GM19238 (cell line): ENCODE measurements around the gene STAG3.
"Not testable (repeated sequence)": the region's sequence is repeated elsewhere in the genome, so short reads cannot be mapped to it uniquely, and the experiment has no call there.

Experiments
- DNase-seq: peaks from one replicate; pipeline ENCODE4 v3.0.0; 2011; ENCODE audit warnings: low spot score; ENCODE audit not compliant: insufficient read length

The STAG3 gene

DNA sequence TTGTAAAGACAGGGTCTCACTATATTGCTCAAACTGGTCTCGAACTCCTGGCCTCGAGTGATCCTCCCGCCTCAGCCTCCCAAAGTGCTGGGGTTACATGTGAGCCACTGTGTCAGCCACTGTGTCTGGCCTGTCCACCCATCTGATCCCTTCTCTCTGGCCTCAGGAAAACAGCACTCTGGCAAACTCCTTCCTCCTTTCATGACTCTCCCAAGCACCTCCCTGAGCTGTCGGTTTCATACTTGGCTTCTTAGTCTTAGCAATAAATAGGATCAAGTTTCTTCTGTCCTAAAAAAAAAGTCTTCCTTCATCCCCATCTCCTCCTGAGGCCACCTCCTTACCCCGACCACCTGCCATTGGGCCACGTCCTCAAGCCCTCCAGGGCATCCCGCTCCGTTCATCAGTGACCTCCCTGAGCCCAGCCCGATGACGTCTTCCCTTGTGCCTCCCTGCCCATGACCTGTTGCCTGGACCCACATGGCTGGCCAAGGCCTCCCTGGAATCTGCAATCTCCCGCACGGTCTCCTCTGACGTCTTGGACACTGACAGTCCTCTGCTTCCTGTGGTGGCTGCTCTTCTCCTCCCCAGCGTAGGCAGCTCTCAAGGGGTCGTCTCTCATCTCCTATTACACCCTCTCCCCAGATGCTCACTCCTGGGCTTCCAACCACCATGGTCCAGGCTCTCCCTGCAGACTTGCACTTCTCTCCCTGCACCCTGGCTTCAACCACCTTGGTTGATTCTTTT lies 68.6 kb downstream of the STAG3 start:
- DNase-seq: not testable (repeated sequence)

DNA sequence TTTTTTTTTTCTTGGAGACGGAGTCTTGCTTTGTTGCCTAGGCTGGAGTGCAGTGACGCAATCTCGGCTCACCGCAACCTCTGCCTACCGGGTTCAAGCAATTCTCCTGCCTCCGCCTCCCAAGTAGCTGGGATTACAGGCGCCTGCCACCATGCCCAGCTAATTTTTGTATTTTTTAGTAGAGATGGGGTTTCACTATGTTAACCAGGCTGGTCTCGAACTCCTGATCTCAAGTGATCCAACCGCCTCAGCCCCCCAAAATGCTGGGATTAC lies 69.1 kb downstream of the STAG3 start:
- not testable (repeated sequence) for DNase-seq

DNA sequence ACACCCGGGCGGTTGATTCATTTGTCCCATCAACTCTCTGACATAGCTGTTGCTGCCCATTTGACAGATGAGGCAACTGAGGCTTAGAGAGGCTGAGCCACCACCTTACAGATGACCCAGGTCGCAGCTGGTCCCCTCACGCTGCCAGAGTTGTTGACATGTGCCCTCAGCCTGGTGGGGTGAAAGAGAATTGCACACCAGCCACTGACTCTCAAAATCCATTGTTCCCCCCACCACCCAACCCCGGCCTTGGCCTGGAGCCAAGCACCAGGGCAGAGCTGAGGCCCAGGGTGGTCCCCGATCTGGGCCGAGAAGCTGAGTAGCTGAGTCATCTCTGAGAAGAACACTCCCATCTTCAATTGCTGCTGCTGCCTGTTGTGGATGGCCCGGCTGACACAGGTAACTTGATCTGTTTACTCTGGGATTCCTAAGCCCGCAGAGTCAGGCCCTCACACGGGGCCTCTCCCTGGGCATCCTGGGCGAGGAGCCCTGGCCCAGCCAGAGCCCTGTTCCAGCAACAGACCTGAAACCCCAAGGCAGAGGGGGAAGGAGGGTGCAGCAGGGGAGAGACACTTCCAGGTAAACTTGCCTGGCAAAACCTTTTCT lies 69.5 kb downstream of the STAG3 start:
- no peak for DNase-seq

DNA sequence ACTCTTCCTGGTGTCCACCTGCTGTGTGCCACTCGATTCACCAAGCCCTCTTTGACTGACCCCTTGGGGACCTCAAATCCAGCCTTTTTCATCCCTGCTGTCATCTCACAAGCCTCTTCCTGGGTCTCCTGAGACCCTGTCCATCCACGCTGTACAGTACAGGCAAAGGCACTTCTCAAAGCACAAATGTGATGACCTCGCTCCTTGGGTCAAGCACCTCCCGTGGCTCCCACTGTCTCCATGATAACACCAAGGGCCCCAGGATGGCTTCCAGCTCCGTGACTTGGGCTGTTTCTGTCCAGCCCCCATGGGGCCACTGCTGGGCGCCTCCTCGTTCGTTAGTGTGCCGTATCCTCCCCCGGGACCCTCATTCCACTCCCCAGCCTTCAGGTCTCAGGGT lies 70.8 kb downstream of the STAG3 start:
- DNase-seq: no peak

GRCh38 chr7:100257017-100257416 lies 79.3 kb downstream of the STAG3 start:
- DNase-seq: no peak

DNA sequence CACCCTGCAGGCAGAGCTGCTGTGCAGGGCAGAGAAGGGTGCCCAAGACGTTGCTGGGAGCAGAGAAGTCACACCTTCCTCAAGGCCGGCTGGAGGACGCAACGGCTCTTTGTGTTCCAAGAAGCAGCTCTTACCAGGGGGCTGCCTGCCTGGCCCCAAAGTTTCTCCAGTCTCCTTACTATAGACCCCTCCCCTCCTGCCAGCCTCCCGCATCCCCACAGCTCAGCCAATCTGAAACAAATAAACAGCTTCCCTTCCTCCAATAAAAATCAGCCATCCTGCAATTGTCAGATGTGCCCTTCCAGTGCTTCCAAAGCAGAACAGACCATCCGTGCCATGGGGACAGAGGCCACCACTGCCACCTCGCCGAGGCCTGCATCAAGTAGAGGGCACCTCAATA lies 82.3 kb downstream of the STAG3 start:
- not testable (repeated sequence) for DNase-seq

DNA sequence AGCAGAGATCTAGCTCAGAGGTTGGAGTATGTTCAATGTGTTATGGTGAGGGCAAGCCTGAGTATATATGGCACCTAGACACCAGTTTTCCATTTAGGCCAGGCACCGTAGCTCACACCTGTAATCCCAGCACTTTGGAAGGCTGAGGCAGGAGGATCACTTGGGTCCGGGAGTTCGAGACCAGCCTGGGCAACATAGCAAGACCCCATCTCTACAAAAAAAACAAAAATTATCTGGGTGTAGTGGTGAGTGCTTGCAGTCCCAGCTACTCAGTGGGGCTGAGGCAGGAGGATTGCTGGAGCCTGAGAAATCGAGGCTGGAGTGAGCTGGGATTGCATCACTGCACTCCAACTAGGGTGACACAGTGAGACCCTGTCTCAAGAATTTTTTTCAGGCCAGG lies 85.2 kb downstream of the STAG3 start:
- not testable (repeated sequence) for DNase-seq
